ENCODE results near the gene FOXN1.

GRCh38 chr17:28469376-28469775 is 36.8 kb upstream of the FOXN1 start:
- no peak for TF ChIP-seq POLR2A (IDR thresholded peaks at IDR 0.05; ENCODE audit: extremely low read depth, insufficient read length)
- TF ChIP-seq CTCF (IDR thresholded peaks at IDR 0.05; ENCODE audit: low read depth, low read length) = no peak

All from NB4 (cell line).